A673 (cell line): ENCODE data around the gene CBX1. TPM values are rescaled to one million over a fixed set of nuclear protein-coding genes. Genes with fewer than 3 reads are reported as not detected.

Experiments used
- BruUV-seq: library from RNA; stranded (reverse); fragments of 400-500 nt; replicated peaks from 2 replicates; lab custom pipeline; 2021; lab: Mats Ljungman, UMichigan
- CTCF ChIA-PET: fragments of 300-600 bp; sonication (Branson Sonifier 250); formaldehyde crosslinking; loops from one replicate; lab custom pipeline; 2022; ENCODE audit warnings: antibody characterized with exemption; lab: Charles Lee
- POLR2A ChIA-PET: fragments of 300-600 bp; sonication (Branson Sonifier 250); formaldehyde crosslinking; loops from one replicate; lab custom pipeline; 2022; ENCODE audit warnings: antibody characterized with exemption; ENCODE audit not compliant: low non-redundant PET; lab: Charles Lee
- DNase-seq: peaks from one replicate; pipeline ENCODE4 v3.0.0-alpha.2; 2015; ENCODE audit warnings: low spot score
- H3K27ac ChIP-seq: fragments of 200-600 bp; sonication (generic); 2 replicates; pipeline ENCODE4 v1.5.1; 2016; ENCODE audit warnings: mixed run types, low read depth, mild to moderate bottlenecking, mixed read lengths, antibody characterized with exemption, low read length; ENCODE audit not compliant: poor library complexity, severe bottlenecking
- H3K27me3 ChIP-seq: fragments of 200-600 bp; sonication (generic); replicated peaks from 2 replicates; pipeline ENCODE4 v1.6.1; 2017; ENCODE audit warnings: mixed run types, low read depth, mild to moderate bottlenecking, mixed read lengths, antibody characterized with exemption, low read length; ENCODE audit not compliant: insufficient read depth, poor library complexity
- H3K36me3 ChIP-seq: fragments of 200-600 bp; sonication (generic); 2 replicates; pipeline ENCODE4 v1.6.1; 2016; ENCODE audit warnings: mixed run types, mild to moderate bottlenecking, mixed read lengths, antibody characterized with exemption, low read length; ENCODE audit not compliant: insufficient read depth, poor library complexity, severe bottlenecking
- H3K4me1 ChIP-seq: fragments of 200-600 bp; sonication (generic); 2 replicates; pipeline ENCODE4 v1.6.1; 2017; ENCODE audit warnings: mixed run types, mild to moderate bottlenecking, mixed read lengths, antibody characterized with exemption, low read length; ENCODE audit not compliant: insufficient read depth, poor library complexity, severe bottlenecking
- H3K4me3 ChIP-seq: fragments of 200-600 bp; sonication (generic); 2 replicates; pipeline ENCODE4 v1.5.1; 2016; ENCODE audit warnings: low read depth, mixed run types, mild to moderate bottlenecking, mixed read lengths, low read length; ENCODE audit not compliant: poor library complexity, severe bottlenecking
- H3K9me3 ChIP-seq: fragments of 200-600 bp; sonication (generic); 2 replicates; pipeline ENCODE4 v1.6.1; 2016; ENCODE audit warnings: mixed run types, low read depth, mild to moderate bottlenecking, mixed read lengths, antibody characterized with exemption, low read length; ENCODE audit not compliant: poor library complexity, severe bottlenecking
- CTCF ChIP-seq: fragments of 300-800, 200-600 bp; sonication (generic); conservative IDR thresholded peaks from 2 replicates; pipeline ENCODE4 v1.5.1; 2017; ENCODE audit warnings: low read depth, mild to moderate bottlenecking, antibody characterized with exemption, low read length, moderate library complexity, mixed read lengths
- EZH2 ChIP-seq: fragments of 200-600 bp; sonication (generic); IDR thresholded peaks from 2 replicates; pipeline ENCODE4 v1.6.1; 2017; ENCODE audit warnings: borderline replicate concordance, low read depth, mild to moderate bottlenecking, mixed read lengths, antibody characterized with exemption, low read length; ENCODE audit not compliant: poor library complexity, severe bottlenecking
- intact Hi-C: fragments of 100-400 bp; cut with micrococcal nuclease; formaldehyde crosslinking; loops from one replicate; pipeline ENCODE4 v1.10.0; 2022; ENCODE audit not compliant: unreplicated experiment
- total RNA-seq: library from RNA; stranded (reverse); gene quantifications from 2 replicates; pipeline ENCODE4 v1.2.3, GENCODE V29; 2021

The CBX1 gene
- total RNA-seq, 1 experiment from 2014 or later: 121 TPM

GRCh38 chr17:48025904-48026501, 75.3 kb downstream of the CBX1 start:
- H3K4me1 ChIP-seq: peaks cover 44% of the 10 kb centered on the region
- no TSS peak for BruUV-seq

DNA sequence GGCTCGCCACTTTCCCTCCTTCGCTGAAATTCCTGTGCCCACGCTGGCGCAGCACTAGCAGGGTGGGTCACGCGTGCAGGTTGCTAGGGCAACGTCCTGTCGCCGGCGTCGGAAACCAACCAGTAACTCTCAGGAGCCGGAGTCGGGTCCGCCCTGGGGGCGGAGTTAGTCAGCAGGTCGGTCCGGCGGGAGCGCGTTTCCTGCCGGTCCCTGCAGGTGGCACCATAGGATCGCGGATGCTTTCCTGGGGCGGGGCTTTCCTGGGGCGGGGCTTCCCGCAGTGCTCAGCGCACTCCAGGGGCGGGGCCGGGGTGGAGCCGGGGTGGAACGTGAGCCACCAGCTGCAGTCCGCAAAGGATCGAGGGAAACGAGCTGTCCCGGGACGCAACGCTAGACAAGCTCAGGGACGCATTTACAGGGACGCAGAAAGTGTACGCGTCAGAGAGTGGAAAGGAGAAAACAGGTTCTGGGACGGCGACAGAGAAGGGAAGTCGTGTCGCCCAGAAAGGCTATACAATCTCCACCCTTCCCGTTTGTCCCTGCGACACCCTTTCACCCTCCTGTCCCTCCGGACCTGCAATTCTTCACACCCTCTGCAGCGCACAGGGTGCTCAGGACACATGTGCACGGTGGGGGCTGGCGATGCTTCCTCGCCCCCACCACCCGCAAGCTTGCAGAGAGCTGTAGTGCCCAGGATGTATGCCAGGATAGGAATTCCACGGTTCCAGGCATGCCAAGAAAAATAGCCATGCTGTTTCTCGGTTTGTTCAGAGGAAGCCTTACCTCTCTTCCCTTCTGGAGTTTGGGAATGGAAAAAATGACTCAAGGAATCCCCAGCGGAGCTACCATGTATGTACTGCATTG, 76.0 kb downstream of the CBX1 start:
- CTCF ChIA-PET: interaction anchor here (0.5 to 1.4 kb wide), 12 partner anchors 29 to 589 kb away, joined by 3 to 8 read pairs (median 4); no protein-coding TSS in a partner anchor
- no peaks in the 10 kb centered on the region for H3K36me3 ChIP-seq
- H3K9me3 ChIP-seq: no peaks in the 10 kb centered on the region
- no TSS peak for BruUV-seq
- H3K4me3 ChIP-seq: peak overlapping the region; percentile 46
- no peaks in the 10 kb centered on the region for H3K27me3 ChIP-seq
- POLR2A ChIA-PET: no interaction called here
- peaks cover 44% of the 10 kb centered on the region for H3K4me1 ChIP-seq
- H3K27ac ChIP-seq: no peak overlapping the region
- intact Hi-C loops: loop anchor here (1.0 to 10.0 kb wide), 4 partner anchors 23 to 594 kb away; partner anchors contain the start of gene NFE2L1
- TF ChIP-seq CTCF (peak; percentile 95), EZH2 (no peak)
- DNase-seq: peak; percentile 99

More at GRCh38 chr17:48025904-48026501, 75.3 kb downstream of the CBX1 start:
- intact Hi-C loops: loop anchor here (1.0 to 10.0 kb wide), 5 partner anchors 22 to 593 kb away; partner anchors contain the start of gene NFE2L1
- Histone ChIP-seq H3K9me3 (no peaks in the 10 kb centered on the region), H3K27me3 (no peaks in the 10 kb centered on the region), H3K4me3 (peak overlapping the region; percentile 46), H3K36me3 (no peaks in the 10 kb centered on the region), H3K27ac (no peak overlapping the region)
- ChIA-PET CTCF (interaction anchor here (0.6 to 1.4 kb wide), 10 partner anchors 10 to 123 kb away, joined by 3 to 7 read pairs (median 4); no protein-coding TSS in a partner anchor), POLR2A (no interaction called here)
- TF ChIP-seq CTCF (no peak), EZH2 (no peak)
- no peak for DNase-seq

GRCh38 chr17:48024149-48025039, 76.9 kb downstream of the CBX1 start:
- no peaks in the 10 kb centered on the region for H3K36me3 ChIP-seq
- no peaks in the 10 kb centered on the region for H3K27me3 ChIP-seq
- peaks cover 44% of the 10 kb centered on the region for H3K4me1 ChIP-seq
- TF ChIP-seq EZH2: no peak
- TF ChIP-seq CTCF: no peak
- peak overlapping the region; percentile 57 for H3K27ac ChIP-seq
- peak; percentile 68 for DNase-seq
- no TSS peak for BruUV-seq
- CTCF ChIA-PET: interaction anchor here (0.7 to 1.4 kb wide), 7 partner anchors 30 to 125 kb away, joined by 3 to 8 read pairs (median 4); no protein-coding TSS in a partner anchor
- intact Hi-C loops: loop anchor here (1.0 to 10.0 kb wide), 4 partner anchors 24 to 594 kb away; partner anchors contain the start of gene NFE2L1
- H3K9me3 ChIP-seq: no peaks in the 10 kb centered on the region
- peak overlapping the region; percentile 46 for H3K4me3 ChIP-seq
- POLR2A ChIA-PET: no interaction called here
